B cell (primary cell): ENCODE results near the gene ABLIM1. TPM values are rescaled to one million over a fixed set of nuclear protein-coding genes. Genes with fewer than 3 reads are reported as not detected.

ENCODE experiments used
- ATAC-seq: fragments of 200-7000 bp; cut with Tn5 transposase; one replicate; pipeline ENCODE4 v1.10.0; 2021; ENCODE audit warnings: low read depth, mild to moderate bottlenecking, moderate number of reproducible peaks, moderate library complexity
- CTCF ChIA-PET: fragments of 350-600 bp; sonication (Branson Sonifier 250); formaldehyde crosslinking; loops from one replicate; lab custom pipeline; 2021; ENCODE audit warnings: antibody characterized with exemption, inconsistent platforms; lab: Charles Lee
- POLR2A ChIA-PET: fragments of 350-600 bp; sonication (Branson Sonifier 250); formaldehyde crosslinking; loops from one replicate; lab custom pipeline; 2021; ENCODE audit warnings: antibody characterized with exemption; lab: Charles Lee
- DNase-seq: peaks from one replicate; pipeline ENCODE4 v3.0.0; 2013
- H2AFZ ChIP-seq: 2 replicates; pipeline ENCODE4 v1.6.1; 2012; ENCODE audit warnings: mild to moderate bottlenecking, low read depth, low read length; ENCODE audit not compliant: insufficient read depth, poor library complexity, severe bottlenecking
- H3K27ac ChIP-seq, 2 donors: 1 replicate in 1 of 2; 2 replicates in 1 of 2; pipeline ENCODE4 v1.5.1; 2012 to 2013; ENCODE audit warnings: low read length in 2 of 2, mild to moderate bottlenecking in 2 of 2, moderate library complexity in 1 of 2
- H3K27me3 ChIP-seq, 4 experiments: fragments of 200-600 bp in 1 of 4; sonication (generic) in 1 of 4; replicated peaks in 1 of 4; 1 replicate in 2 of 4; 2 replicates in 2 of 4; pipeline versions ENCODE4 v1.6.1 to v1.7.0; 2013 to 2016; ENCODE audit warnings: low read length in 3 of 4, mild to moderate bottlenecking in 2 of 4, mixed read lengths in 1 of 4, moderate library complexity in 1 of 4; ENCODE audit not compliant: insufficient read depth in 4 of 4, control insufficient read depth in 3 of 4; ENCODE audit errors: control extremely low read depth in 1 of 4
- H3K36me3 ChIP-seq, 2 experiments: replicated peaks in 1 of 2; 1 replicate in 1 of 2; 2 replicates in 1 of 2; pipeline versions ENCODE4 v1.6.1 to v1.7.1; 2013; ENCODE audit warnings: low read length in 1 of 2; ENCODE audit not compliant: insufficient read depth in 2 of 2, control insufficient read depth in 1 of 2; ENCODE audit errors: control extremely low read depth in 1 of 2, extremely low read depth in 1 of 2
- H3K4me1 ChIP-seq, 2 donors: fragments of 200-600 bp in 1 of 2; sonication (generic) in 1 of 2; 1 replicate in 1 of 2; 2 replicates in 1 of 2; pipeline versions ENCODE4 v1.5.1 to v1.6.1; 2013 to 2017; ENCODE audit warnings: low read length in 2 of 2; ENCODE audit not compliant: control insufficient read depth in 2 of 2, insufficient read depth in 2 of 2
- H3K4me2 ChIP-seq: replicated peaks from 2 replicates; pipeline ENCODE3; 2012; ENCODE audit warnings: mild to moderate bottlenecking, low read depth, low read length; ENCODE audit not compliant: poor library complexity, severe bottlenecking
- H3K4me3 ChIP-seq, 5 experiments: fragments of 200-600 bp in 1 of 5; sonication (generic) in 1 of 5; 1 replicate in 3 of 5; 2 replicates in 2 of 5; pipeline versions ENCODE4 v1.5.1 to v1.7.0; 2011 to 2016; ENCODE audit warnings: low read length in 4 of 5, mild to moderate bottlenecking in 4 of 5, low read depth in 2 of 5, control low read depth in 1 of 5, moderate library complexity in 1 of 5; ENCODE audit not compliant: insufficient read depth in 1 of 5; ENCODE audit errors: control extremely low read depth in 1 of 5, extremely low read depth in 1 of 5
- H3K79me2 ChIP-seq: fragments of 200-600 bp; sonication (generic); one replicate; pipeline ENCODE4 v1.6.0; 2016; ENCODE audit warnings: low read length; ENCODE audit not compliant: control insufficient read depth, insufficient read depth
- H3K9ac ChIP-seq: fragments of 200-600 bp; sonication (generic); 2 replicates; pipeline ENCODE4 v1.6.1; 2017; ENCODE audit warnings: mild to moderate bottlenecking, low read length, moderate library complexity
- H3K9me3 ChIP-seq, 3 donors: one replicate each; pipeline versions ENCODE4 v1.6.1 to v1.7.1; 2013; ENCODE audit warnings: low read length in 2 of 3; ENCODE audit not compliant: control insufficient read depth in 2 of 3, insufficient read depth in 1 of 3; ENCODE audit errors: control extremely low read depth in 1 of 3
- H4K20me1 ChIP-seq: 2 replicates; pipeline ENCODE4 v1.6.0; 2012; ENCODE audit warnings: mild to moderate bottlenecking, low read length; ENCODE audit not compliant: insufficient read depth, control insufficient read depth, poor library complexity, severe bottlenecking
- H3K27ac Mint-ChIP-seq: one replicate; pipeline ENCODE4 v1.8.0; 2021; ENCODE audit warnings: mixed read lengths
- H3K27me3 Mint-ChIP-seq: one replicate; pipeline ENCODE4 v1.8.0; 2021; ENCODE audit warnings: mixed read lengths
- H3K4me1 Mint-ChIP-seq: one replicate; pipeline ENCODE4 v1.8.0; 2021; ENCODE audit warnings: mixed read lengths
- H3K4me3 Mint-ChIP-seq: one replicate; pipeline ENCODE4 v1.8.0; 2021; ENCODE audit warnings: mixed read lengths
- H3K9me3 Mint-ChIP-seq: one replicate; pipeline ENCODE4 v1.8.0; 2022; ENCODE audit warnings: mixed read lengths; ENCODE audit not compliant: insufficient read depth
- CTCF ChIP-seq: fragments of 200-600 bp; IDR thresholded peaks from one replicate; pipeline ENCODE4 v1.8.0; 2022; ENCODE audit warnings: antibody characterized with exemption, mild to moderate bottlenecking
- EZH2 ChIP-seq: IDR thresholded peaks from 2 replicates; pipeline ENCODE4 v1.6.1; 2012; ENCODE audit warnings: borderline replicate concordance, low read depth, mild to moderate bottlenecking, moderate library complexity, low read length; ENCODE audit not compliant: insufficient read depth, poor library complexity, severe bottlenecking
- WGBS: methylation state at CpG from one replicate; pipeline ENCODE4 v1.1.5; 2013; ENCODE audit warnings: missing lambda C conversion rate; ENCODE audit not compliant: insufficient coverage; 5-methylcytosine and 5-hydroxymethylcytosine counted together
- intact Hi-C: fragments of 100-400 bp; cut with micrococcal nuclease; formaldehyde crosslinking; loops from one replicate; pipeline ENCODE4 v1.10.0; 2022
- polyA plus RNA-seq: library from polyadenylated mRNA; depleted of rRNA; stranded (reverse); fragments of >200 nt; gene quantifications from 2 replicates; pipeline ENCODE4 v1.2.3, GENCODE V29; 2012
- total RNA-seq, 2 donors: library from RNA; stranded (reverse); fragments of 120-200 nt in 1 of 2; gene quantifications; 1 replicate in 1 of 2; 2 replicates in 1 of 2; pipeline versions ENCODE4 v1.2.3 to v1.2.4, GENCODE V29; 2013 to 2022

The ABLIM1 gene
- total and polyA plus RNA-seq, 2 donors (not counting 1 experiment from before 2014, with no cell fraction given) = 55.6 to 148 TPM

GRCh38 chr10:114485696-114486400 lies 172.2 kb downstream of the ABLIM1 start:
- Histone ChIP-seq H3K36me3 (peaks cover 17 to 56% of the 10 kb centered on the region in 2 experiments), H4K20me1 (peaks cover 14% of the 10 kb centered on the region), H3K27ac (no peak overlapping the region), H3K9me3 (peaks cover 0 to 4% (median 2%) of the 10 kb centered on the region in 3 donors), H3K4me2 (no peak overlapping the region), H3K4me1 (no peaks in the 10 kb centered on the region), H2AFZ (no peak overlapping the region), H3K9ac (no peak overlapping the region), H3K4me3 (no peak overlapping the region), H3K79me2 (peaks cover 38% of the 10 kb centered on the region), H3K27me3 (no peaks in the 10 kb centered on the region)
- ChIA-PET CTCF (interaction anchor here (0.6 to 7.5 kb wide), 4 partner anchors 11 to 63 kb away, joined by 3 to 49 read pairs (median 3); no protein-coding TSS in a partner anchor), POLR2A (no interaction called here)
- H3K9me3 Mint-ChIP-seq = no peaks in the 10 kb centered on the region
- peaks cover 6% of the 10 kb centered on the region for H3K4me1 Mint-ChIP-seq
- TF ChIP-seq EZH2 = no peak
- no peak for TF ChIP-seq CTCF
- H3K27ac Mint-ChIP-seq = no peak overlapping the region
- H3K27me3 Mint-ChIP-seq = no peaks in the 10 kb centered on the region
- intact Hi-C loops = no loop called here
- H3K4me3 Mint-ChIP-seq = no peak overlapping the region
- WGBS = 92% methylated on average over 2 of the region's 5 CpGs
- no peak for DNase-seq
- no peak for ATAC-seq

- no peak overlapping the region for H2AFZ ChIP-seq
- ChIA-PET POLR2A (no interaction called here), CTCF (interaction anchor here (1.1 to 7.5 kb wide), 2 partner anchors 13 to 31 kb away, joined by 3 to 49 read pairs; no protein-coding TSS in a partner anchor)
- 97% methylated on average over 4 of the region's 6 CpGs for WGBS
- H3K27me3 ChIP-seq = no peaks in the 10 kb centered on the region
- peaks cover 8% of the 10 kb centered on the region for H3K4me1 Mint-ChIP-seq
- no peaks in the 10 kb centered on the region for H3K4me1 ChIP-seq
- intact Hi-C loops = no loop called here
- H3K79me2 ChIP-seq = peaks cover 29% of the 10 kb centered on the region
- H3K4me2 ChIP-seq = no peak overlapping the region
- no peak for TF ChIP-seq CTCF
- TF ChIP-seq EZH2 = no peak
- no peak overlapping the region for H3K4me3 ChIP-seq
- H3K36me3 ChIP-seq = peaks cover 17 to 64% of the 10 kb centered on the region in 2 experiments
- H3K9me3 ChIP-seq = peaks cover 0 to 4% (median 2%) of the 10 kb centered on the region in 3 donors
- no peaks in the 10 kb centered on the region for H3K27me3 Mint-ChIP-seq
- H3K4me3 Mint-ChIP-seq = no peak overlapping the region
- no peak for ATAC-seq
- no peak for DNase-seq
- H3K27ac ChIP-seq = no peak overlapping the region
- H3K9ac ChIP-seq = no peak overlapping the region
- H3K9me3 Mint-ChIP-seq = no peaks in the 10 kb centered on the region
- H4K20me1 ChIP-seq = peaks cover 28% of the 10 kb centered on the region
- H3K27ac Mint-ChIP-seq = no peak overlapping the region
Measured at GRCh38 chr10:114483575-114483974, 174.5 kb downstream of the ABLIM1 start.
